ENCODE data around the gene CYTH1.

DNA sequence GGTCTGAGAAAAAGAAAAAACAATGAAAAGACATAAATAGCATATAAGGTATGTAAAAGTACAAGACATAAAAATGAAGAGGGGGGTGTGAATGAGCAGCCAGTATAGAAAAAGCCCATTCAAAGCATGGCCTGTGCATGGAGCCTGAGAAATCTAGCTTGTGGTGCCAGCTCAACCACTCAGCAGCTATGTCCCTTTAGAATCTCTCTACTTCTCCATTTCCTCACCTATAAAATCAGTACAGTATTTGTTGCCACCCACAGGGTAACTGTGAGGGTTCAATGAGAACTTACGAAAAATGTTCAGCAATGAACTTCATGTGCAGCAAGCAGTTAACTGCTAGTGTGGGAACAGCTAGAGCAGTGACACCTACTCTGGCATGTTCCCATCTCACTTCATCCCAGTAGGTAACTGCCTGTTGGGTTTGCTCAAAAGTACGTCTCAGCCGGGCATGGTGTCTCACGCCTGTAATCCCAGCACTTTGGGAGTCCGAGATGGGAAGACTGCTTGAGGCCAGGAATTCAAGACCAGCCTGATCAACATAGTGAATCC lies 15.3 kb downstream of the CYTH1 start:
- no peak for TF ChIP-seq POLR2A (IDR thresholded peaks at IDR 0.05)
- TF ChIP-seq, protein P1, sequence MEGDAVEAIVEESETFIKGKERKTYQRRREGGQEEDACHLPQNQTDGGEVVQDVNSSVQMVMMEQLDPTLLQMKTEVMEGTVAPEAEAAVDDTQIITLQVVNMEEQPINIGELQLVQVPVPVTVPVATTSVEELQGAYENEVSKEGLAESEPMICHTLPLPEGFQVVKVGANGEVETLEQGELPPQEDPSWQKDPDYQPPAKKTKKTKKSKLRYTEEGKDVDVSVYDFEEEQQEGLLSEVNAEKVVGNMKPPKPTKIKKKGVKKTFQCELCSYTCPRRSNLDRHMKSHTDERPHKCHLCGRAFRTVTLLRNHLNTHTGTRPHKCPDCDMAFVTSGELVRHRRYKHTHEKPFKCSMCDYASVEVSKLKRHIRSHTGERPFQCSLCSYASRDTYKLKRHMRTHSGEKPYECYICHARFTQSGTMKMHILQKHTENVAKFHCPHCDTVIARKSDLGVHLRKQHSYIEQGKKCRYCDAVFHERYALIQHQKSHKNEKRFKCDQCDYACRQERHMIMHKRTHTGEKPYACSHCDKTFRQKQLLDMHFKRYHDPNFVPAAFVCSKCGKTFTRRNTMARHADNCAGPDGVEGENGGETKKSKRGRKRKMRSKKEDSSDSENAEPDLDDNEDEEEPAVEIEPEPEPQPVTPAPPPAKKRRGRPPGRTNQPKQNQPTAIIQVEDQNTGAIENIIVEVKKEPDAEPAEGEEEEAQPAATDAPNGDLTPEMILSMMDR (IDR thresholded peaks at IDR 0.05): no peak
